Measurements from ENCODE around the gene CCDC30. TPM values are rescaled to one million over a fixed set of nuclear protein-coding genes. Genes with fewer than 3 reads are reported as not detected.

CCDC30 gene
- total RNA-seq, 2 donors from 2014 or later = 3.0 to 4.9 TPM

DNA sequence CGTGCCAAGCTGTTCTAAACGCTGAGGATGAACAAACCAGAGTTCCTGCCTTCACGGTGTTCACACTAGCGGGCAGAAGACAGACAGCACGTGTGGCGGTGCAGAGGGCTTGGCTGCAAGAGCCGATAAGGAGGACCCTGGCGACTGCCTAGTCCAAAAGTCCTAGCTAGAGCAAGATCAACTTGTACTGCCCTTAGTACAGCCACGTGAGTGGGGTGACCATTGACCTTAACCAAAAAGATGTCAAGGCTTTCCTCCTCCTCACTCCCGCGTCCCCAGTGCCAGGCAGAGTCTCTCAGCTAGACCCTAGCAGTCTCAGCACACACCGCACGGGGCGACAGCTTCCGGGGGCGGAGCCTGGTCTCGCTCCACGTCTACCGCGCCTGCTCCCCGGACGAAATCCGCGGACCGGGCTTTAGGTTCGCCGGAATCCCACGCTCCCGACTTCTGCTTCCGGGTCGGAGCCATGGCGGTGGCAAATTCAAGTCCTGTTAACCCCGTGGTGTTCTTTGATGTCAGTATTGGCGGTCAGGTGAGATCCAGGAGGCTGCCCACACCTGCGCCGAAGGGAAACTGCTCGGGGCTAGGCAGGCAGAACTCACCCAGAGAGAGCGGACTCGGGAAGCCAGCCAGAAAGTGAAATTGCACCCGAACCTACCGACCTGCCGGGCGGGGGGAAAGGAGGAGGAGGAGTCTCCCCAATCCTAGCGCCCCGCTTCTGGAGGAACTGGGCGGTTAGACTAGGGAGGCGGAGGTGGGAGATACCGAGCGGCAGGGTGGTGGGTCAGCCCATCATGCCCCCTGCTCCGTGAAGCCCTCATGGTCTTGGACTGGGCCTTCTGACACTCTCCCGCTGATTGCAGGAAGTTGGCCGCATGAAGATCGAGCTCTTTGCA, 195.1 kb downstream of the CCDC30 start, which contains the start of gene PPIH:
Gene PPIH, plus strand, starts transcription at position 443 of the 896 bp plus-strand sequence. Its CDS starts 24 bp downstream, at position 467.
- H3K4me1 ChIP-seq (ENCODE audit: control insufficient read depth in 1 of 2, low read depth in 2 of 2) = peaks cover 11 to 19% of the 10 kb centered on the region in 2 donors
- H3K27me3 ChIP-seq (replicated peaks; ENCODE audit: insufficient read depth) = no peaks in the 10 kb centered on the region
- peak within 1 kb of the TSS; percentile 84 for H3K4me3 ChIP-seq
- peak within 1 kb of the TSS; percentile 68 to 80 for H3K27ac ChIP-seq
- H3K36me3 ChIP-seq = peaks cover 2% of the 10 kb centered on the region
- TF ChIP-seq, protein P1, sequence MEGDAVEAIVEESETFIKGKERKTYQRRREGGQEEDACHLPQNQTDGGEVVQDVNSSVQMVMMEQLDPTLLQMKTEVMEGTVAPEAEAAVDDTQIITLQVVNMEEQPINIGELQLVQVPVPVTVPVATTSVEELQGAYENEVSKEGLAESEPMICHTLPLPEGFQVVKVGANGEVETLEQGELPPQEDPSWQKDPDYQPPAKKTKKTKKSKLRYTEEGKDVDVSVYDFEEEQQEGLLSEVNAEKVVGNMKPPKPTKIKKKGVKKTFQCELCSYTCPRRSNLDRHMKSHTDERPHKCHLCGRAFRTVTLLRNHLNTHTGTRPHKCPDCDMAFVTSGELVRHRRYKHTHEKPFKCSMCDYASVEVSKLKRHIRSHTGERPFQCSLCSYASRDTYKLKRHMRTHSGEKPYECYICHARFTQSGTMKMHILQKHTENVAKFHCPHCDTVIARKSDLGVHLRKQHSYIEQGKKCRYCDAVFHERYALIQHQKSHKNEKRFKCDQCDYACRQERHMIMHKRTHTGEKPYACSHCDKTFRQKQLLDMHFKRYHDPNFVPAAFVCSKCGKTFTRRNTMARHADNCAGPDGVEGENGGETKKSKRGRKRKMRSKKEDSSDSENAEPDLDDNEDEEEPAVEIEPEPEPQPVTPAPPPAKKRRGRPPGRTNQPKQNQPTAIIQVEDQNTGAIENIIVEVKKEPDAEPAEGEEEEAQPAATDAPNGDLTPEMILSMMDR (IDR thresholded peaks at IDR 0.05) = peak; percentile 58
- peak; percentile 94 for ATAC-seq (ENCODE audit: insufficient number of reproducible peaks, low FRiP score, low read depth)
- DNase-seq (ENCODE audit: low spot score) = peak; percentile 79
- no peaks in the 10 kb centered on the region for H3K9me3 ChIP-seq

GRCh38 chr1:42658877-42659337, 195.8 kb downstream of the CCDC30 start:
- no peak for ATAC-seq (ENCODE audit: insufficient number of reproducible peaks, low FRiP score, low read depth)
- peak overlapping the region; percentile 84 for H3K4me3 ChIP-seq
- no peaks in the 10 kb centered on the region for H3K9me3 ChIP-seq
- no peak for DNase-seq (ENCODE audit: low spot score)
- no peaks in the 10 kb centered on the region for H3K27me3 ChIP-seq (replicated peaks; ENCODE audit: insufficient read depth)
- peaks cover 5% of the 10 kb centered on the region for H3K36me3 ChIP-seq
- H3K27ac ChIP-seq = no peak overlapping the region
- TF ChIP-seq, protein P1 (IDR thresholded peaks at IDR 0.05) = no peak
- H3K4me1 ChIP-seq (ENCODE audit: control insufficient read depth in 1 of 2, low read depth in 2 of 2) = peaks cover 11 to 19% of the 10 kb centered on the region in 2 donors

GRCh38 chr1:42660907-42661500, 197.9 kb downstream of the CCDC30 start:
- no peaks in the 10 kb centered on the region for H3K27me3 ChIP-seq (replicated peaks; ENCODE audit: insufficient read depth)
- H3K27ac ChIP-seq = no peak overlapping the region
- H3K4me3 ChIP-seq = no peak overlapping the region
- DNase-seq (ENCODE audit: low spot score) = no peak
- H3K4me1 ChIP-seq (ENCODE audit: control insufficient read depth in 1 of 2, low read depth in 2 of 2) = peaks cover 11 to 19% of the 10 kb centered on the region in 2 donors
- TF ChIP-seq, protein P1 (IDR thresholded peaks at IDR 0.05) = no peak
- no peak for ATAC-seq (ENCODE audit: insufficient number of reproducible peaks, low FRiP score, low read depth)
- H3K36me3 ChIP-seq = peaks cover 17% of the 10 kb centered on the region
- no peaks in the 10 kb centered on the region for H3K9me3 ChIP-seq

- no peaks in the 10 kb centered on the region for H3K4me1 ChIP-seq (ENCODE audit: control insufficient read depth in 1 of 2, low read depth in 2 of 2)
- no peak overlapping the region for H3K27ac ChIP-seq
- ATAC-seq (ENCODE audit: insufficient number of reproducible peaks, low FRiP score, low read depth) (no peak), DNase-seq (ENCODE audit: low spot score) (no peak)
- H3K4me3 ChIP-seq = no peak overlapping the region
- H3K27me3 ChIP-seq (replicated peaks; ENCODE audit: insufficient read depth) = no peaks in the 10 kb centered on the region
- TF ChIP-seq, protein P1 (IDR thresholded peaks at IDR 0.05) = no peak
- H3K36me3 ChIP-seq = peaks cover 24% of the 10 kb centered on the region
- no peaks in the 10 kb centered on the region for H3K9me3 ChIP-seq
Observed at GRCh38 chr1:42669936-42670335, 206.8 kb downstream of the CCDC30 start.

GRCh38 chr1:42670425-42670824, 207.3 kb downstream of the CCDC30 start:
- Histone ChIP-seq H3K4me1 (ENCODE audit: control insufficient read depth in 1 of 2, low read depth in 2 of 2) (no peaks in the 10 kb centered on the region), H3K27ac (no peak overlapping the region), H3K27me3 (replicated peaks; ENCODE audit: insufficient read depth) (no peaks in the 10 kb centered on the region), H3K9me3 (no peaks in the 10 kb centered on the region), H3K4me3 (no peak overlapping the region), H3K36me3 (peaks cover 27% of the 10 kb centered on the region)
- TF ChIP-seq, protein P1 (IDR thresholded peaks at IDR 0.05) = no peak
- ATAC-seq (ENCODE audit: insufficient number of reproducible peaks, low FRiP score, low read depth) = no peak
- DNase-seq (ENCODE audit: low spot score) = no peak
